Stomach (tissue), 4 donors: ENCODE data around the gene SLC18A3.

Experiments used
- POLR2AphosphoS5 ChIP-seq, 3 donors: sonication (generic); formaldehyde crosslinking; IDR thresholded peaks; one replicate each; pipeline ENCODE4 v1.6.1; 2016; ENCODE audit warnings: antibody characterized with exemption in 3 of 3
- TF ChIP-seq, protein P1 (sequence below), 7 experiments: fragments of 450-650 bp in 4 of 7; fragments of 200-600 bp in 3 of 7; sonication (generic) in 3 of 7; IDR thresholded peaks; one replicate each; pipeline ENCODE4 v1.5.1; 2016 to 2019; ENCODE audit warnings: antibody characterized with exemption in 7 of 7, control low read depth in 2 of 7, mild to moderate bottlenecking in 1 of 7

DNA sequence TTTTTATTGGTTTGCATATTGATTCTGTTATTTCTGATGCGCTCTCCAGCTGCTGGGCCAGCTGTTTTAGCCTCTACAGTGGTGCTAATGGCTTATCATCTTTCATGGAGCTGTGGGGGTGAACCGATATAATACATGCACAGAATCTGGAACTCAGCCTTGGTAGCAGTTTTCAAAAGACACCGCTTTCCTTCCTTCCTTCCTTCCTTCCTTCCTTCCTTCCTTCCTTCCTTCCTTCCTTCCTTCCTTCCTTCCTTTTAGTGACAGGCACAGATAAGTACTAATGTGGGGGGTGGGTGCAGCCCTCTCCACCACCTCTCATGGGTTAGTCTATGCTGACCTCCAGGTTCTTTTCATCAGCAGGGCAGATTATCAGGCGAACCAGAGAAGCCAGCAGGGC is 37.4 kb downstream of the SLC18A3 start:
- TF ChIP-seq POLR2AphosphoS5 (IDR thresholded peaks at IDR 0.05): no peak
- TF ChIP-seq, protein P1, sequence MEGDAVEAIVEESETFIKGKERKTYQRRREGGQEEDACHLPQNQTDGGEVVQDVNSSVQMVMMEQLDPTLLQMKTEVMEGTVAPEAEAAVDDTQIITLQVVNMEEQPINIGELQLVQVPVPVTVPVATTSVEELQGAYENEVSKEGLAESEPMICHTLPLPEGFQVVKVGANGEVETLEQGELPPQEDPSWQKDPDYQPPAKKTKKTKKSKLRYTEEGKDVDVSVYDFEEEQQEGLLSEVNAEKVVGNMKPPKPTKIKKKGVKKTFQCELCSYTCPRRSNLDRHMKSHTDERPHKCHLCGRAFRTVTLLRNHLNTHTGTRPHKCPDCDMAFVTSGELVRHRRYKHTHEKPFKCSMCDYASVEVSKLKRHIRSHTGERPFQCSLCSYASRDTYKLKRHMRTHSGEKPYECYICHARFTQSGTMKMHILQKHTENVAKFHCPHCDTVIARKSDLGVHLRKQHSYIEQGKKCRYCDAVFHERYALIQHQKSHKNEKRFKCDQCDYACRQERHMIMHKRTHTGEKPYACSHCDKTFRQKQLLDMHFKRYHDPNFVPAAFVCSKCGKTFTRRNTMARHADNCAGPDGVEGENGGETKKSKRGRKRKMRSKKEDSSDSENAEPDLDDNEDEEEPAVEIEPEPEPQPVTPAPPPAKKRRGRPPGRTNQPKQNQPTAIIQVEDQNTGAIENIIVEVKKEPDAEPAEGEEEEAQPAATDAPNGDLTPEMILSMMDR (IDR thresholded peaks at IDR 0.05): no peak
